Activated CD4-positive, CD25-positive, alpha-beta regulatory T cell treated with anti-CD3 and anti-CD28 coated beads, Interleukin-2, amount 50 U/mL, for 72 hours (primary cell): Measurements from ENCODE around the gene FAM163B.

Source experiments
- DNase-seq: peaks from one replicate; pipeline ENCODE4 v3.0.0; 2021

FAM163B gene

DNA sequence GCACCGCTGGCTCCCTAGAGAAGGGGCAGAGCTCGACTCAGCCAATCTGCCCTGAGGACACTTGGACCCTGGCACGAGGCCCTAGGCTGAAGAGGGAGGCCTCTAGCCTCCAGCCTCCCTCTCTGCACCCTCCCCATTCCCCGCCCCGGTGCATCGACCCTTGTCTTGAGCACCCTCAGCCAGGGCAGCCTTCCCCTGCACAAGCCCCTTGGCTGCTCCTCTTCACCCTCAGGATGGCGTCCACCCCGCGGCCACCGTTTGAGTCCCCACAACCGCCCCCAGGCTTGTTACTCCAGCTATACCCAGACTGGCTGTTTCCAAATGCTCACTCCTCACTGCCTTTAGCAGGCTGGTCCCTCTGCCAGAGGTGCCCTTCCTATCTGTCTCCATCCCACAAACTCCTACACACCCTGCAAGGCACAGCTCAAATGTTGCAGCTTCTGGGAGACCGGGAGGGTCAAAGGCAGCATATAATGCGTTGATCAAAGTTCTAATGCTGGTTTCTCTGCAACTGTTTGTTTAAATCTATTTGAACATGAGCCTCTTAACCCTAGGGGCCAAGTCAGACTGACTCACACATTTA is 6.5 kb upstream of the FAM163B start:
- DNase-seq = no peak

- DNase-seq = no peak
Observed at GRCh38 chr9:133615186-133615585, 6.0 kb upstream of the FAM163B start.

DNA sequence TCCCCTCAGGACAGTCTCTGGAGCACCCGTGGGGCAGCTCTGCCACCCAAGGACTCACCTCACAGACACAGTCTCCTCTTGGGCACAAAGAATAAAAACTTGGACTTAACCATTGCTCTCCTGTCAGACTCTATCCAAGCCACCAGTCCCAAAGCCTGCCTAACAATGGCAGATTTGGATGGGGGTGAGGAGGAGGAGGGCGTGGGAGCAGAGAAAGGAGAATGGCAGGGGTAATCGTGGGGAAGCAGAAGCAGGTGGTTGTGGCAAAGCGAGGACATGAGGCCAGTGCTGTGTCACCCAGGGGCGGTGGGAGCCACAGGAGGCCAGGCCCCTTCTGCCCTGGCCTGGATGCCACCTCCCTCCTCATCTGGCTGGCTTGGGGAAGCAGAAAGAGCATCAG is 5.5 kb upstream of the FAM163B start:
- DNase-seq = no peak

GRCh38 chr9:133614056-133614455 is 4.9 kb upstream of the FAM163B start:
- DNase-seq = no peak

- DNase-seq = no peak
Observed at GRCh38 chr9:133613432-133613831, 4.2 kb upstream of the FAM163B start.

- no peak for DNase-seq
Observed at GRCh38 chr9:133612816-133613215, 3.6 kb upstream of the FAM163B start.

GRCh38 chr9:133612051-133612450 is 2.9 kb upstream of the FAM163B start:
- no peak for DNase-seq

DNA sequence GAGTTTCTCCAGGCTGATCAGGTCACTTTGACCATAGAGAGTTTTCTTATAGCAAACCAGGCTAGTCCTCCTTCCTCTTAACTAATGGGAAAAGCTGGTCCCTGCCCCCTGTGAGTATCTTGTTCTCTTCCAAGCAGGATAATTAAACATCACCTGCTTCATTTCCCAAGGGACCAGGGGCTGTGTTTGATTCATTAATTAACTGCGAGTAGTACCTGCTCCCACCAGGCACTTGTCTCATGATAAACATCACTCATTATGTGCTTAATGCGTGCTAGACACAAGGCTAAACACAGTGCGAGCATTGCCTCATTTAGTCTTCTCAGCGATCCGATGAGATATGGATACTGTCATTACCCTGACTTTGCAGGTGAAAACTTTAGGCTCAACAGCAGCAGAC is 1.7 kb upstream of the FAM163B start:
- no peak for DNase-seq

- no peak for DNase-seq
Observed at GRCh38 chr9:133608889-133609288, 300 bp downstream of the FAM163B start.

DNA sequence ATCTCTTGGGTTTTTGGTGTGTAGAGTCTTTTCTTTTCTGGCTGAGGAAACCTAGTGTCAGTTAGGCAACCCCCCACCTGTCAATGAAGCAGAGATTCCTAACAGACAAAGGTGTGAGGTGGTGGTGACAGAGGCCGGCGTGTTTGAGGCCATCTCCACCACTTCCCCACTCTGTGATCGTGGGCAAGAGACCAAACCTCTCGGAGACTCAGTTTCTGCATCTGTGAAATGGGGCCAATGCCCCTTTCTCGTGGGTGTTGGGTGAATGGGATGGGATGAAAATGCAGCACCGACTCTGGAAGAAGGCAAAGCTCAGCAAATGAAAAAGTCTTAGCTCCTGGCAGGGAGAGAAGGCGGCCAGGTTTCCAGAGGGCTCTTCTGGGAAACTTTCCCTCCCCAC is 807 bp downstream of the FAM163B start:
- DNase-seq = no peak

GRCh38 chr9:133607976-133608375 is 1.2 kb downstream of the FAM163B start:
- no peak for DNase-seq

DNA sequence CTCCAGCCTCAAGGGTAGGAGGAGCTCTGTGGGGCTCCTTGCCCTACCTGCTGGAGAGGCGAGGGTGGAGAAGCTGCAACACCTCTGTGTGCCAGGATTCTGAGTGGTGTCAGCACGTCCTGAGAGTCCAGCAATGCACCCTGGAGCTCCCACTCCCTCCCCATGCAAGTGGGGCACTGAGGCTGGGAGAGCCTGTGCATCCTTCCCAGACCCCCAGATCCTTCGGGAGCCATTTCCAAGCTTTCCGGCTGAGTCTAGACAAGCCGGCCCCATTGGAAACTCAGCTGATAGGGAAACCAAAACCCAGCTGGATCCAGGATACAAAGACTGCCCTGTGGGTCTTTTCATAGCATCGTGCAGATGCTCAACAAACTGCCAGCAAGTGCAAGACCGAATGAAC is 1.8 kb downstream of the FAM163B start:
- no peak for DNase-seq

GRCh38 chr9:133606708-133607025 is 2.5 kb downstream of the FAM163B start:
- no peak for DNase-seq

DNA sequence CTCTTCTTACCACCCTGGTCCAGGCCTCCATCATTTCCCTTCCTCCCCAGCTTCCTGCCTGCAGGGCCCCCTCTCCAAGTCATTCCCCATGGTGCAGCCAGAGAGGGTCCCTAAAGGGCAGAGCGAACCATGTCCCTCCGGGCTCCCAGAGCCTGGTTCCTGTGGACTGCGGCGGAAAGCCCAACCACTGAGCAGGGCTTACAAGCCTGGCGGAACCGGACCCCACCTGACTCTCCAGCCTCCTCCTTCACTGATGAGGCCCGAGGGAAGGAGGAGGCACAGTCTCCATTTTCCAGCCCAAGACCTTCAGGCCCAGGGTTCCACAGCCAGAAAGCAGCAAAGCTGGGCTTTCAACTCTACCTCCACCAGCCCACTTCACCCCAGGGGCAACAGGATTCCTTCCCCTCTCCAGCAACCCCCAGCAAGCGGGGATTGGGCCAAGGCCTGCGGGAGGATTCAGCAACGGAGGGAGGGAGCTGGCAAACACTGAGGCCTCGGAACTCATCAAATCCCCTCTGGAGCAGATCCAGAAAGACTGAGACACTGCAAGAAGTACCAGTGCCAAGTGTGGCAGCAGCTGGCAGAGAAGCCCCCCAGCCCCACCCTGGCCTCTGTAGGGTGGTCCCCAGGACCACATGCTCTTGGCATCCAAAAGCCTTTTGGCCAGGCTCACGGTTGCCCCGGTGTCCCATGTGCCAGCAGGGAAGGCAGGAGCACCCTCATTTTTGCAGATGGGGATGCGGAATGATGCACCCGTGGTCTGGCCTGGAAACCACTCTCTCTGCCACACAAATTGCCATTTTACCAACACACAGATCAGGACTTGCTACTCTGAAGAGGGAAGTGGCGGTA is 3.1 kb downstream of the FAM163B start:
- DNase-seq = no peak

GRCh38 chr9:133605446-133605845 is 3.7 kb downstream of the FAM163B start:
- DNase-seq = no peak

DNA sequence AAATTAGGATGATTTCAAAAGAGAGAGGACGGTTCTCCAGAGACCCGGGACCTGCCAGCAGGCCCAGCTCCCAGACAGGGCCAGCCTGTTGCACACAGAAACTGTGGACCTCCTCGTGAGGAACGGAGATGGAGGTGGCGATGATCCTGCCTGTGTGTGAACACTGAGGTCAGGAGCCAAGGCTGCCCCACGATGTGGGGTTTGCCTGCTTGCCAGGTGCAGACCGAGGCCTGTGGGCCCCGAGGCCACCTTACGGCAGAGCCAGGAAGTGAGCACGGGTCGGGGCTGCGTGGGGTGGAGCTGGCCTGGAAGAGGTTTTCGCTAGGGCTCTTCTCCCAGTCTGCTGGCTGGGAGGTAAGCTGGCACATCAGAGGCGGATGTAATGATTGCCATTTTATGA is 4.3 kb downstream of the FAM163B start:
- no peak for DNase-seq

GRCh38 chr9:133604214-133604613 is 5.0 kb downstream of the FAM163B start:
- DNase-seq = no peak

DNA sequence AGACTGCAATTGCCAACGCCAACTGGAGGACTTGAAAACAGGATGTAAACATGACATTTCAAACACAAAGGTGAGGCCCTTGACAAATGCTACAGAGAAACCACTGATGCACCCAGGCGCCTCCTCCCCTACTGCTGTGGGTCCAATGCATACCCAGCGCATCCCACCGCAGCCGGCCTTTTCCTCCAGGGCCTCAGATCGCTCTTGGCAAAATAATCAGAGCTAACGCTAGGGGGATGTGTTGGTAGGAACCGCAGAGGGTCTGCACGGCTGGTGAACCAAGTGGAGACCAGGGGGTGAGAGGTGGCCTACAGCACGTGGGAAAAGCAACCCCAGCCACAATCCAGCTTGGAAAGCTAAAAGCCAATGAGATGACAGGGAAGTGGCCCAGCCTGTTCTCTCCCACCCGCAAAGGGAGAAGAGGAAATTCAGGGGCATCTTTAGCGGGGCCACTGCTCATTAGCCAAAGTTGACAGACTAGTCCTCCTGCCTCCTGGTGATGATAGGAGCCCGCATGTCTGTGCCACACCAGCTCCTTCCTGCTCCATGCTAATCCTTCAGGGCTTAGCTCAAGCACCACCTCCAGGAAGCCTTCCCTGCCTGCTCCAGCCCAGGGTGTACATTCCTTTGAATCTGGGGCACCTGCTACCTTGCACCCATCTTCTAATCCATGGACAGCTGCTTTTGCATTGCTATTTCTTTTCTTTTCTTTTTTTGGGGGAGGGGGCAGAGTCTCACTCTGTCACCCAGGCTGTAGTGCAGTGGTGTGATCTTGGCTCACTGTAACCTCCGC is 5.9 kb downstream of the FAM163B start:
- no peak for DNase-seq

DNA sequence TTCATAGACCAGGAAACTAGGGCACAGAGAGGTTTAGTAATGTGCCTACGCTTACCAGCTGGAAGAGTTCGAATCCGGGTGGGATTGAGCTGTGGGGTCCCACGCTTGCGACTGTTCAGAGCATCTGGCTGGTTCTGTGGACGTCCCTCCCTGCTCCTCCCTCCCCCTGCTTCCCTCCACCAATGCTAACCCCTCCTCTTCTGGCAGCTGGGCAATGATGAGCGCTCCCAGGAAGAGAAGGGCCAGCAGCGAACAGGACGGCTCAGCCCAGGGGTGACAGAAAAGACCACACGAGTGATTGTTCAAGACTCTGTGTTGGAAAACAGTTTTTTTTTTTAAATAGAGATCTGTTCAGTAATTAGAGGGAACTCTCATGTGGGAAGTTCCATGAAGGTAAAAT is 6.9 kb downstream of the FAM163B start:
- DNase-seq = no peak

DNA sequence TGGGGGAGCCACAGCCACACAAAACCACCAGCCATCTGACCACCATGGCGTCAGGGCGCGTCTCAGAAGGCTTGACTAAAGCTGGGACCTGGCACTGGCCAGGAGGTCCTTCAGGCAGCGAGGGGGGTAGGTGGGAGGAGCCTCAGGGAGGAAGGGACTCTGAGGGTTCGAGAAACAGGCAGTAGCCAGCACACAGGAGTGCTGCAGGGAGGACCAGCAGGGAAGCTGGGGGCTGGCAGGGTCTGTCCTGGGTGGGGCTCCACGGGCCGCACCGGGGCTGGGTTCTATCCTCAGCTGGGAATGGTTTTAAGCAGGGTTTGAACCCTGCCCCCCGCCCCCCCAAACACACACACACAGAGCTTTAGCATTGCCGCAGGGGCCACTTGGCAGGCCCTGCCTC is 7.4 kb downstream of the FAM163B start:
- no peak for DNase-seq

DNA sequence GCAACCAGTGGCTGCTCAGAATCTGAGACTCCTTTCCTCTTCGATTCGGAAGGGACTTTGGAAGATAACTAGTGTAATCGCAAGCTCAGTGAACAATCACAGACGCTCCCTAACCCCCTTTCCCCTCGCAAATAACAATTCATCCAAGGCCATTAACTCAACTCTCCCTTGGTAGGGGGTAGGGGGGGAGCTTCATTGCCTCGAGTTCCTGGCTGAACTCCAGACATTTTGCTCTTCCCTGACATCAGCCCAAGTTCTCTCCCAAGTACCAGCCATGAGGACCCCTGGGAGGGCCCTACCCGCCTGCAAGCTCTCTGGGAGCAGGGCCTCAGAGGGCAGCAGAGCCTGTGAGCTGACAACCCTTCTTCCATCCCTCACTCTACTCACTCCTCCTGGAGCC is 8.4 kb downstream of the FAM163B start:
- DNase-seq = no peak

- no peak for DNase-seq
Observed at GRCh38 chr9:133599470-133600173, 9.6 kb downstream of the FAM163B start.

DNA sequence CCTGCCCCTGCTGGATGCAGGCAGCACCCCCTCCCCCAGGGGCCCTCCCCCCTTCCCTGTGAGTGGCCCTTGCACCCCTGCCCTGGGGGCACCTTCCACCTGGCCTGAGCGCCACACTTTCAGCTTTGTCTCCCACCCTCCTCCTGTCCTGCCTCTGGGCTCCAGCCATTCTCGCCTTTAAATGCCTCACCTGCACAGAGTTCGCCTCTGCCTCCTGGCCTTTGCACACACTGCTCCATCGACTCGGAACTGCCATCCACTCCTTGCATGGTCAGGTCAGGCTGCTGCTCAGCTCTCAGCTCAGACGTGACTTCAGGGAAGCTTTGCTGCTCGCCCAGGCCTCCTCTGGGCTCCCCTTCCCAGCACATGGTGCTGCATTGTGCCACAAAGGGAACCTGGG is 10.2 kb downstream of the FAM163B start:
- no peak for DNase-seq
